Esophagus squamous epithelium (tissue), 4 donors: ENCODE results near the gene PDLIM5.

Experiments used
- CTCF ChIP-seq, 6 experiments: fragments of 450-650 bp in 4 of 6; fragments of 200-600 bp in 2 of 6; sonication (generic) in 2 of 6; IDR thresholded peaks; one replicate each; pipeline ENCODE4 v1.5.1; 2016 to 2019; ENCODE audit warnings: antibody characterized with exemption in 6 of 6, mild to moderate bottlenecking in 4 of 6, moderate library complexity in 4 of 6
- POLR2A ChIP-seq, 4 donors: fragments of 450-650 bp; IDR thresholded peaks; one replicate each; pipeline ENCODE4 v1.6.1; 2017; ENCODE audit warnings: antibody characterized with exemption in 4 of 4, mild to moderate bottlenecking in 4 of 4, moderate library complexity in 3 of 4

- TF ChIP-seq CTCF (IDR thresholded peaks at IDR 0.05) (no peak), POLR2A (IDR thresholded peaks at IDR 0.05) (no peak)
These were observed 15.2 kb downstream of the PDLIM5 start for GRCh38 chr4:94466923-94467322.
